HepG2 (cell line): ENCODE results near the gene MAN2B2.

ENCODE experiments used
- FOXP1 ChIP-seq, 2 experiments: fragments of 450-650 bp in 1 of 2; IDR thresholded peaks; 2 replicates each; pipeline ENCODE4 v1.6.1; 2017 to 2018; ENCODE audit warnings: antibody characterized with exemption in 1 of 2
- MTA1 ChIP-seq: sonication (generic); formaldehyde crosslinking; IDR thresholded peaks from 2 replicates; pipeline ENCODE4 v1.4.0; 2020; ENCODE audit warnings: missing genetic modification reagents, mild to moderate bottlenecking, borderline replicate concordance
- ZBTB34 ChIP-seq: sonication (generic); formaldehyde crosslinking; IDR thresholded peaks from 2 replicates; pipeline ENCODE4 v1.8.0; 2022; ENCODE audit warnings: mild to moderate bottlenecking, missing genetic modification reagents
- ZNF570 ChIP-seq: sonication (generic); formaldehyde crosslinking; IDR thresholded peaks from 2 replicates; pipeline ENCODE4 v1.4.0; 2020; ENCODE audit warnings: mild to moderate bottlenecking, missing genetic modification reagents, borderline replicate concordance
- TF ChIP-seq, protein P1 (sequence below), 2 experiments: sonication (generic) in 1 of 2; formaldehyde crosslinking in 1 of 2; IDR thresholded peaks; 2 replicates each; pipeline versions ENCODE4 v1.5.1 to v1.6.1; 2011 to 2020; ENCODE audit warnings: borderline replicate concordance in 1 of 2, low read depth in 1 of 2, low read length in 1 of 2, mild to moderate bottlenecking in 1 of 2, missing genetic modification reagents in 1 of 2, moderate library complexity in 1 of 2

GRCh38 chr4:6594341-6594740 is 19.4 kb downstream of the MAN2B2 start:
- TF ChIP-seq ZNF570 (no peak), MTA1 (CRISPR knock-in tag) (no peak), FOXP1 (IDR thresholded peaks at IDR 0.05) (no peak), FOXP1 (CRISPR knock-in tag; IDR thresholded peaks at IDR 0.05) (no peak), ZBTB34 (CRISPR knock-in tag) (no peak)
- TF ChIP-seq, protein P1, sequence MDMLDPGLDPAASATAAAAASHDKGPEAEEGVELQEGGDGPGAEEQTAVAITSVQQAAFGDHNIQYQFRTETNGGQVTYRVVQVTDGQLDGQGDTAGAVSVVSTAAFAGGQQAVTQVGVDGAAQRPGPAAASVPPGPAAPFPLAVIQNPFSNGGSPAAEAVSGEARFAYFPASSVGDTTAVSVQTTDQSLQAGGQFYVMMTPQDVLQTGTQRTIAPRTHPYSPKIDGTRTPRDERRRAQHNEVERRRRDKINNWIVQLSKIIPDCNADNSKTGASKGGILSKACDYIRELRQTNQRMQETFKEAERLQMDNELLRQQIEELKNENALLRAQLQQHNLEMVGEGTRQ (IDR thresholded peaks at IDR 0.05; ENCODE audit: low read depth, low read length): no peak
- TF ChIP-seq, protein P1 (CRISPR knock-in tag; IDR thresholded peaks at IDR 0.05; ENCODE audit: borderline replicate concordance): no peak
